Aorta (tissue), 5 donors: ENCODE results near the gene MPP4. TPM values are rescaled to one million over a fixed set of nuclear protein-coding genes. Genes with fewer than 3 reads are reported as not detected.

Experiments used
- ATAC-seq: fragments of 200-7000 bp; cut with Tn5 transposase; one replicate; pipeline ENCODE4 v1.9.1; 2022; ENCODE audit warnings: moderate library complexity; ENCODE audit not compliant: low FRiP score
- DNase-seq, 2 donors: peaks; one replicate each; pipeline ENCODE4 v3.0.0-alpha.2; 2020
- H3K27ac ChIP-seq, 2 donors: one replicate each; pipeline ENCODE4 v1.5.1; 2013; ENCODE audit warnings: low read length in 2 of 2, mild to moderate bottlenecking in 2 of 2, moderate library complexity in 2 of 2, control low read depth in 1 of 2, inconsistent platforms in 1 of 2, low read depth in 1 of 2
- H3K27me3 ChIP-seq, 2 donors: one replicate each; pipeline ENCODE4 v1.6.1; 2013; ENCODE audit warnings: control low read depth in 1 of 2, low read length in 1 of 2, mild to moderate bottlenecking in 1 of 2, moderate library complexity in 1 of 2; ENCODE audit not compliant: insufficient read depth in 2 of 2, control insufficient read depth in 1 of 2
- H3K36me3 ChIP-seq, 2 donors: one replicate each; pipeline ENCODE4 v1.6.1; 2013; ENCODE audit warnings: control low read depth in 1 of 2, low read length in 1 of 2, mild to moderate bottlenecking in 1 of 2; ENCODE audit not compliant: insufficient read depth in 2 of 2, control insufficient read depth in 1 of 2
- H3K4me1 ChIP-seq, 2 donors: one replicate each; pipeline ENCODE4 v1.6.1; 2013; ENCODE audit warnings: low read length in 2 of 2, control low read depth in 1 of 2, mild to moderate bottlenecking in 1 of 2, moderate library complexity in 1 of 2; ENCODE audit not compliant: insufficient read depth in 2 of 2, control insufficient read depth in 1 of 2
- H3K4me3 ChIP-seq, 2 donors: one replicate each; pipeline ENCODE4 v1.5.1; 2013; ENCODE audit warnings: low read length in 2 of 2, control low read depth in 1 of 2, mild to moderate bottlenecking in 1 of 2
- H3K9me3 ChIP-seq: one replicate; pipeline ENCODE4 v1.6.1; 2013; ENCODE audit warnings: mild to moderate bottlenecking, low read length; ENCODE audit not compliant: control insufficient read depth
- WGBS, 2 donors: extraction: QIAGEN DNeasy Blood & Tissue Kit; methylation state at CpG; one replicate each; pipeline ENCODE4 v1.1.7; 2013; 5-methylcytosine and 5-hydroxymethylcytosine counted together
- intact Hi-C, 2 donors: fragments of 100-400 bp; cut with DNase I; formaldehyde crosslinking; loops; one replicate each; pipeline versions ENCODE4 v1.14.2 to v1.15.0; 2022
- polyA plus RNA-seq, 2 donors: library from polyadenylated mRNA; stranded (reverse); fragments of 200-250 nt; gene quantifications; one replicate each; pipeline ENCODE4 v1.2.3, GENCODE V29; 2013
- total RNA-seq, 2 donors: library from RNA; stranded (reverse); fragmentation: NEBNext Ultra II Directional; extraction: Animal tissue kit (Norgen Biotek cat#: 25700); gene quantifications; one replicate each; pipeline ENCODE4 v1.2.1, GENCODE V29; 2021
- donor health status: healthy with polysubstance abuse.
- donor health status: Bipolar disorder and iron deficiency.
- donor health status: DM: no; HTN: no; CAD: no.
- donor health status: DM: no; HTN: no; CAD: no.
- donor health status: DM: yes; HTN: yes; CAD: no.

The MPP4 gene
- total and polyA plus RNA-seq, 4 donors = 0.30 to 1.0 TPM; not detected in 2

DNA sequence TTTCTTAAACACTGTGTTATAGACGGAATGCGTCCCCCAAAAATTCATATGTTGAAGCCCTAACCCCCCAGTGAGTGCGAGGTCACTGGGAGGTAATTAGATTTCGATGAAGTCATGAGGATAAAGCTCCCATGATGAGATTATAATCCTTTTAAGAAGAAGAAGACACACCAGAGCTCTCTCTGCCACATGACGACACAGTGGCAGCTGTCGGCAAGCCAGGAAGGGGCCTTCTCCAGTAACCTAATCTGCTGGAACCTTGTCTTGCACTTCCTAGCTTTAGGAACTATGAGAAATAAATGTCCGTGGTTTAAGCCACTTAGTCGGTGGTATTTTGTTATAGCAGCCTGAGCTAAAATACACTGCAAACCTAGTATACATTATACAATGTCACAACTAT lies 67.4 kb downstream of the MPP4 start:
- intact Hi-C loops = loop anchor here in 1 of 2 donors (10.0 kb wide), 1 partner anchor 176 kb away; the partner anchor contains the start of genes STRADB and TRAK2
- Histone ChIP-seq H3K27me3 (no peaks in the 10 kb centered on the region), H3K27ac (no peak overlapping the region), H3K4me1 (no peaks in the 10 kb centered on the region), H3K4me3 (no peak overlapping the region), H3K9me3 (no peaks in the 10 kb centered on the region), H3K36me3 (peaks cover 0 to 10% of the 10 kb centered on the region in 2 donors)
- DNase-seq = no peak
- ATAC-seq = no peak
- 94% methylated on average over 8 of the region's 8 CpGs for WGBS, 2 donors

DNA sequence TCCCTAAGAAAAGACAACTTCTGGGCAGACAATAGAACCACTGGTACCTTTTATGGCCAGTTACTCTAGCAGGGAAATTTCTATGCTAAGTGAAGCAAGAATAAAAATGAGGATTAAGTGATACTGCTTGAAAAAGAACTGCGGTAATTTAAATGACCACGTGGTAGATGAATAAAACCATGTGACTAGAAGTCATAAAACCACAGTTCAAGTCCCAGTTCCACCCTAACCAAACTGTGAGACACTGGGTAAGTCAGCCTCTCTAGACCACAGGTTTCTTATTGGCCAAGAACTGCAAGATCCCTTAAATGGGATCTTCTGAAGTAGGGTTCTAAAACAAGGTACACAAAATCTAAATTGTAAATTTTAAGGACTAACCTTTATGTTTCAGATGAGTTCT lies 67.9 kb downstream of the MPP4 start:
- peaks cover 0 to 10% of the 10 kb centered on the region in 2 donors for H3K36me3 ChIP-seq
- intact Hi-C loops = loop anchor here in 1 of 2 donors (10.0 kb wide), 1 partner anchor 176 kb away; the partner anchor contains the start of genes STRADB and TRAK2
- 77 to 78% methylated on average over 2 of the region's 2 CpGs for WGBS, 2 donors

DNA sequence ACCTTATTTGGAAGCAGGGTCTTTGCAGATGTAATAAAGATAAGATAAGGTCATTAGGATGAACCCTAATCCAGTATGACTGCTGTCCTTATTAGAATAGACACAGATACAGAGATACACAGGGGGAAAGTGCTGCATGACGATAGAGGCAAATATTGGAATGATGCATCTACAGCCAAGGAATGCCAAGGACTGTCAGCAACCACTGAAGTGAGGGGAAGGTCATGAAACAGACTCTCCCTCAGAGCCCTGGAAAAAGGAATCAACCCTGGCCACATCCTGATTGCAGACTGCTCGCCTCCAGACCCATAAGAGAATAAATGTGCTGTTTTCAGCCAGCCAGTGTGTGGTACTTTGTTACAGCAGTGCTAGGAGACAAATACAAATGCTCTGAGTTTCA lies 69.9 kb downstream of the MPP4 start:
- H3K4me3 ChIP-seq = no peak overlapping the region
- ATAC-seq = no peak
- no peak overlapping the region for H3K27ac ChIP-seq
- no peaks in the 10 kb centered on the region for H3K9me3 ChIP-seq
- H3K4me1 ChIP-seq = no peaks in the 10 kb centered on the region
- WGBS, 2 donors = 82 to 92% methylated on average over 2 of the region's 2 CpGs
- DNase-seq = no peak
- no peaks in the 10 kb centered on the region for H3K27me3 ChIP-seq
- H3K36me3 ChIP-seq = peaks cover 0 to 6% of the 10 kb centered on the region in 2 donors
- intact Hi-C loops = loop anchor here in 1 of 2 donors (10.0 kb wide), 1 partner anchor 394 kb away; no protein-coding TSS in a partner anchor

More for the DNA sequence above, 67.9 kb downstream of the MPP4 start:
- ATAC-seq (no peak), DNase-seq (no peak)
- H3K4me3 ChIP-seq = no peak overlapping the region
- no peaks in the 10 kb centered on the region for H3K27me3 ChIP-seq
- H3K9me3 ChIP-seq = no peaks in the 10 kb centered on the region
- no peak overlapping the region for H3K27ac ChIP-seq
- H3K4me1 ChIP-seq = no peaks in the 10 kb centered on the region

DNA sequence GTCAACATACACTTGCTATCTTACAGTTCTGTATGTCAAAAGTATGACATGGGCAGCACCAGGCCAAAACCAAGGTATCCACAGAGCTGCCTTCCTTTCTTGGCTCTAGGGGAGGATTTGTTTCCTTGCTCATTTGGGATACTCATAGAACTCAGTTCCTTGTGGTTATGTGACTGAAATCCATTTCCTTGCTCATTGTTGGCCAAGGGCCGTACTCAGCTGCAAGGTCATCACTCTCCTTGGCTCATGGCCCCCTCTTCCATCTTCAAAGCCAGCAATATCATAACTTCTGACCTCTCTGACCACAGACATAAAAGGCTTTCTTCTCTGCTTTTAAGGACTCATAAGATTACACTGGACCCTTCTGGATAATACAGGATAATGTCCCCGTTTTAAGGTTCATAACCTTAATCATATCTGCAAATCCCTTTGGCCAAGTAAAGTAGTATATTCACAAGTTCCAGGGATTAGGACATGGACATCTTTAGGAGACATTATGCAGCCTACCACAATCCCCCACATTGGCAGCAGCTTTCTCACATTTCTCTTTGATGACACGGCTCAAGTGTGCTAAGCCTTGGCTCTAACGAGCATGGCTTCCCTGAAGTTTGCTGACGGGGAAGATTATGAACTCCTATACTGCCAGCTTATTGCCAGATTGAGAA lies 76.0 kb downstream of the MPP4 start:
- DNase-seq = no peak
- 80 to 85% methylated on average over 5 of the region's 5 CpGs for WGBS, 2 donors
- H3K27ac ChIP-seq = no peak overlapping the region
- H3K4me1 ChIP-seq = no peaks in the 10 kb centered on the region
- H3K36me3 ChIP-seq = no peaks in the 10 kb centered on the region
- no peak for ATAC-seq
- H3K27me3 ChIP-seq = no peaks in the 10 kb centered on the region
- intact Hi-C loops = loop anchor here in 1 of 2 donors (10.0 kb wide), 1 partner anchor 388 kb away; no protein-coding TSS in a partner anchor
- H3K9me3 ChIP-seq = no peaks in the 10 kb centered on the region
- no peak overlapping the region for H3K4me3 ChIP-seq

DNA sequence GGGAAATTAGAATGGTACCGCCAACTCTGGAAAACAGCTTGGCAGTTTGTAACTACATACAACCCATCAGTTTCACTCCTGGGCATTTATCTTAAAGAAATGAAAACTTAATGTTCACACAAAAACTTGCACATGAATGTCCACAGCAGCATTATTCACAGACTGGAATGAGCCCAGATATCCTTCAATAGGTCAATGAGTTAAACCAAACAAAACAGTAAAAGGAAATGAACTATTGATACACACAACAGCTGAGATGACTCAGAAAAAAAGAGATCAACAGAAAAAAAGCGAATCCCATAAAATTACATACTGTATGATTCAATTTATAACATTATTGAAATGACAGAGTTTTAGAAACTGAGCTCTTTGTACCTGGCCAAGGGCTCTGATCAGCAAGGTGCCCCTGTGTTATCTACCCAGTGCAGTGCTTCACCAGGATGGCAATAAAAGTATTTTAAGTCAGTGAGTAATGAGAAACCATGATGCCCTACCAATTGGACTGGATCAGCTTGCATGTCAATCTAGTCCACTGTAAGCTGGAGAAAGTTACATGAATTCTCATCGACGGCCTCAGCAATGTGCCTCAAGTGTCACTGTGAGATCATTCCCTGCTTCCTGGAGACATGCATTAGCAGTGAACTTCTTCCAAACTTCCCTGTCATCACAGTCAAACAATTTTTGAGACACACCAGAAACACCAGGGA lies 77.0 kb downstream of the MPP4 start:
- H3K36me3 ChIP-seq = no peaks in the 10 kb centered on the region
- no peaks in the 10 kb centered on the region for H3K9me3 ChIP-seq
- no peak overlapping the region for H3K27ac ChIP-seq
- no peaks in the 10 kb centered on the region for H3K27me3 ChIP-seq
- no peak for DNase-seq
- H3K4me3 ChIP-seq = no peak overlapping the region
- H3K4me1 ChIP-seq = no peaks in the 10 kb centered on the region
- ATAC-seq = no peak
- WGBS, 2 donors = 84 to 86% methylated on average over 4 of the region's 4 CpGs
- intact Hi-C loops = loop anchor here in 1 of 2 donors (10.0 kb wide), 1 partner anchor 387 kb away; no protein-coding TSS in a partner anchor

DNA sequence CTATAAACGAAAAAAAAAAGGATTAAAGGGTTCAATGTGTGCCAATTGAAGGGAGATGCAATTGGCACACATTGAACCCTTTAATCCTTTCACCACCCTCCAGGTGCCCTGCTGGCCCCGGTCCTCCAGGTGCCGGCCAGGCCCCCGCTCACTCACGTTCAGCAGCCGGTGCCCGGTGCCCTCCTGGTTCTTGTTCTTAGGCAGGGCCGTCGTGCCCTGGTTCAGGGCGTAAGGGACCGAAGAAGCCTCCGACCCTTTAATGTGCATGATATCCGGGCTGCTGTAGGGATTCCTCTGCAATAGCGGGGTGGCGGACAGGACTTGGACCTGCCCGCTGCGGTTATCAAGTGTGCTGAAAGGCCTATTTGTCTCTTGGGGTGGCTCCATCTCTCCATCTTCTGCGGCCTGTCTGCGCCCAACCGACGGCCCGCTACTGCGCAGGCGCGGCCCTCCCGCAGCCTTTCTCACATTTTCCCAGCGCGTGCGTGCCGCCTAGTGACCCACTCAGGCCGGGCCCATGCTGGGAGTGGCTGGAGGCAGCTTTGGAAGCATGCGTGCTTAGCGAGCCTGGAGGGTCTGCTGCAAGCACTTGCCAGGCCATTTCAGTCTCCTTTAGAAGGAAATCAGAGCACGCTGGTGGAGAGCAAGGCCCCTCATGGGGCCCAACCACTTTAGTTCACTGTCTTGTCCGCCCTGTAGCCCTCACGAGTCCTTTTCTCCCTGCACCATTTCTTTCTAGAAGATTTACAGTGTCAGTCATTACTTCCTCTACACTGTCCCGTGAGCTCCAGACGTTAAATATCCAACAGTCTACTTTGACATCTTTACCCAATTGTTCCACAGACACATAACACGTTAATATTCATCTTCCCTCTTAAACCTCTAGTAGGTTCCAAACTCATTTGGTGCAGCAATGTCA lies 79.4 kb downstream of the MPP4 start:
- DNase-seq (peak; percentile 84 to 93), ATAC-seq (peak; percentile 93)
- no peaks in the 10 kb centered on the region for H3K4me1 ChIP-seq
- 31% methylated on average over 39 of the region's 39 CpGs for WGBS, 2 donors
- H3K27me3 ChIP-seq = no peaks in the 10 kb centered on the region
- no peaks in the 10 kb centered on the region for H3K9me3 ChIP-seq
- H3K27ac ChIP-seq = no peak overlapping the region
- H3K36me3 ChIP-seq = no peaks in the 10 kb centered on the region
- intact Hi-C loops = loop anchor here in 1 of 2 donors (2.0 kb wide), 1 partner anchor 382 kb away; no protein-coding TSS in a partner anchor
- H3K4me3 ChIP-seq = no peak overlapping the region

DNA sequence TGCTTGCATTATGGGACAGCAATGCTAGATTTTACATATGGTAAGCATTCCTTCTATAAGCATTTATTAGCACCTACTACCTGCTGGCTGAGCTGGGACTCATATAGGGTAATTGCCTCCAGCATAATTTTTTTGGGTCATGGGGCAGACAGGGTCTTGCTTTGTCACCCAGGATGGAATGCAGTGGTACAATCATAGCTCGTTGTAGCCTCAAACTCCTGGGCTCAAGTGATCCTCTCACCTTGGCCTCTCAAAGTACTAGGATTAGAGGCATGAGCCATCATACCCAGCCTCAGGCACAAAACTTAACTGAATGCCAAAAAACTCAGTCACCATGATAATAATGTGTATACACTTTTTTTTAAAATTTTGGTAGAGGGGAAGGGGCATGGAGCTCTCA lies 90.4 kb downstream of the MPP4 start:
- no peak for DNase-seq
- H3K27ac ChIP-seq = no peak overlapping the region
- intact Hi-C loops = no loop called here
- H3K27me3 ChIP-seq = no peaks in the 10 kb centered on the region
- no peaks in the 10 kb centered on the region for H3K36me3 ChIP-seq
- 87 to 90% methylated on average over 1 of the region's 1 CpG for WGBS, 2 donors
- no peak for ATAC-seq
- H3K4me1 ChIP-seq = no peaks in the 10 kb centered on the region
- no peaks in the 10 kb centered on the region for H3K9me3 ChIP-seq
- no peak overlapping the region for H3K4me3 ChIP-seq

DNA sequence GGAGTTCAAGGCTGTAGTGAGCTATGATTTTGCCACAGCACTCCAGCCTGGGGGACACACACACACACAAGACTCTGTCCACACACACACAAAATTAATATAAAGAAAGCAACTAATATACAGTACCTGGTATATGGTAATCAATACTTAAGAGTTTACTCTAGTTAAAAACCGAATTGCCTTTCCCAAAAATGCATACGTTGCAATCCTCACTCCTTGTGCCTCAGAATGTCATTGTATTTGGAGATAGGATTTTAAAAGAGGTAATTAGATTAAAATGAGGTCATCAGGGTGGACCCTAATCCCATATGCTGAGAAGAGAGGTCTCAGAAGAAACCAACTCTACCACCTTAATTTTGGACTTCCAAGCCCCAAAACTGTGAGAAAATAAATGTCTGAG lies 90.9 kb downstream of the MPP4 start:
- no peaks in the 10 kb centered on the region for H3K9me3 ChIP-seq
- no peaks in the 10 kb centered on the region for H3K4me1 ChIP-seq
- no peaks in the 10 kb centered on the region for H3K27me3 ChIP-seq
- no peak overlapping the region for H3K4me3 ChIP-seq
- DNase-seq = no peak
- H3K36me3 ChIP-seq = no peaks in the 10 kb centered on the region
- intact Hi-C loops = no loop called here
- 79 to 82% methylated on average over 2 of the region's 2 CpGs for WGBS, 2 donors
- no peak overlapping the region for H3K27ac ChIP-seq
- no peak for ATAC-seq
